ENCODE measurements around the gene PCDHB6. TPM values are rescaled to one million over a fixed set of nuclear protein-coding genes. Genes with fewer than 3 reads are reported as not detected.
"Not testable (repeated sequence)": the region's sequence is repeated elsewhere in the genome, so short reads cannot be mapped to it uniquely, and the experiment has no call there.

PCDHB6 gene
- total RNA-seq, 1 donor from 2014 or later, result 1.1 TPM

DNA sequence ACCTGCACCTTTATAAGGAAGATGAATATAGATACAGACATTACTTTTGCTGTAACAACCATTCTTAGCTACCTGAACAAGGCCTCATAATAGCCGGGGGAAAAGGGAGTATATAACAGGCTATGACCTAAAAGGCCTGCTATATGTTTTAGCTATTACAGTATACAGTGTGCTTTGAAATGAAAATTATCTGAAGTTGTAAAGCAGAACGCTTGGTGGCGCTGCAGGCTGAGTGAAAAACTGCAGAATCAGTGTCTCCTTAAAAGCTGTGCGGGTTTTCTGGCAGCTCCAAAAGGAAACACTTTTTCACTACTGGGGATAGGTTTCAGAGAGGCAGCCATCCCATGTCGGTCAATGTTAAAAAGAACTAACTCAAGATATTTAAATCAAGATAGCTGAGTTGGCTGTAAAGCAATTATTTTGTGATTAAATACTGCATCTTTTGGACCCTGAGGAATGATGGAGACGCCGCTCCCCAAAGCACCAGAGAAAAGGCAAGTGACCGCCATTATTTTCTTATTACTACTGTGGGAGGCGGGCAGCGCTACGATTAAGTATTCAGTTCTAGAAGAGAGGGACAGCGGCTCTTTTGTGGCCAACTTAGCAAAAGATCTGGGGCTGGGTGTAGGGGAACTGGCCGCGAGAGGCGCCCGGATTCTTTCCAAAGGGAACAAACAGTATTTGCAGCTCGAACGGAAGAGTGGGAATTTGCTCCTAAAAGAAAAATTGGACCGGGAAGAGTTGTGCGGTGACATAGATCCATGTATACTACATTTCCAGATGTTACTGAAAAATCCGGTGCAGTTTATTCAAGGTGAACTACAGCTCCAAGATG lies 5.9 kb downstream of the PCDHB6 start:
- Mint-ChIP-seq H3K4me1 (ENCODE audit: unreplicated experiment) (no peaks in the 10 kb centered on the region), H3K9me3 (ENCODE audit: unreplicated experiment) (no peaks in the 10 kb centered on the region), H3K27ac (ENCODE audit: unreplicated experiment) (no peak overlapping the region), H3K4me3 (ENCODE audit: unreplicated experiment) (no peak overlapping the region), H3K36me3 (ENCODE audit: low read depth, unreplicated experiment) (peaks cover 21% of the 10 kb centered on the region), H3K27me3 (ENCODE audit: unreplicated experiment) (no peaks in the 10 kb centered on the region)
- DNase-seq (ENCODE audit: low spot score), result peak; percentile 44
- TF ChIP-seq, protein P1, sequence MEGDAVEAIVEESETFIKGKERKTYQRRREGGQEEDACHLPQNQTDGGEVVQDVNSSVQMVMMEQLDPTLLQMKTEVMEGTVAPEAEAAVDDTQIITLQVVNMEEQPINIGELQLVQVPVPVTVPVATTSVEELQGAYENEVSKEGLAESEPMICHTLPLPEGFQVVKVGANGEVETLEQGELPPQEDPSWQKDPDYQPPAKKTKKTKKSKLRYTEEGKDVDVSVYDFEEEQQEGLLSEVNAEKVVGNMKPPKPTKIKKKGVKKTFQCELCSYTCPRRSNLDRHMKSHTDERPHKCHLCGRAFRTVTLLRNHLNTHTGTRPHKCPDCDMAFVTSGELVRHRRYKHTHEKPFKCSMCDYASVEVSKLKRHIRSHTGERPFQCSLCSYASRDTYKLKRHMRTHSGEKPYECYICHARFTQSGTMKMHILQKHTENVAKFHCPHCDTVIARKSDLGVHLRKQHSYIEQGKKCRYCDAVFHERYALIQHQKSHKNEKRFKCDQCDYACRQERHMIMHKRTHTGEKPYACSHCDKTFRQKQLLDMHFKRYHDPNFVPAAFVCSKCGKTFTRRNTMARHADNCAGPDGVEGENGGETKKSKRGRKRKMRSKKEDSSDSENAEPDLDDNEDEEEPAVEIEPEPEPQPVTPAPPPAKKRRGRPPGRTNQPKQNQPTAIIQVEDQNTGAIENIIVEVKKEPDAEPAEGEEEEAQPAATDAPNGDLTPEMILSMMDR (IDR thresholded peaks at IDR 0.05; ENCODE audit: unreplicated experiment), result peak; percentile 79

DNA sequence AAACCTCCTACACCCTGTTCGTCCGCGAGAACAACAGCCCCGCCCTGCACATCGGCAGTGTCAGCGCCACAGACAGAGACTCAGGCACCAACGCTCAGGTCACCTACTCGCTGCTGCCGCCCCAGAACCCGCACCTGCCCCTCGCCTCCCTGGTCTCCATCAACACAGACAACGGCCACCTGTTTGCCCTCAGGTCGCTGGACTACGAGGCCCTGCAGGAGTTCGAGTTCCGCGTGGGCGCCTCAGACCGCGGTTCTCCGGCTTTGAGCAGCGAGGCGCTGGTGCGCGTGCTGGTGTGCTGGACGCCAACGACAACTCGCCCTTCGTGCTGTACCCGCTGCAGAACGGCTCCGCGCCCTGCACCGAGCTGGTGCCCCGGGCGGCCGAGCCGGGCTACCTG lies 7.5 kb downstream of the PCDHB6 start:
- not testable (repeated sequence) for H3K9me3 Mint-ChIP-seq (ENCODE audit: unreplicated experiment); H3K27me3 Mint-ChIP-seq (ENCODE audit: unreplicated experiment); H3K4me1 Mint-ChIP-seq (ENCODE audit: unreplicated experiment); H3K4me3 Mint-ChIP-seq (ENCODE audit: unreplicated experiment); H3K27ac Mint-ChIP-seq (ENCODE audit: unreplicated experiment); DNase-seq (ENCODE audit: low spot score)
- peaks cover 11% of the 10 kb centered on the region for H3K36me3 Mint-ChIP-seq (ENCODE audit: low read depth, unreplicated experiment)

DNA sequence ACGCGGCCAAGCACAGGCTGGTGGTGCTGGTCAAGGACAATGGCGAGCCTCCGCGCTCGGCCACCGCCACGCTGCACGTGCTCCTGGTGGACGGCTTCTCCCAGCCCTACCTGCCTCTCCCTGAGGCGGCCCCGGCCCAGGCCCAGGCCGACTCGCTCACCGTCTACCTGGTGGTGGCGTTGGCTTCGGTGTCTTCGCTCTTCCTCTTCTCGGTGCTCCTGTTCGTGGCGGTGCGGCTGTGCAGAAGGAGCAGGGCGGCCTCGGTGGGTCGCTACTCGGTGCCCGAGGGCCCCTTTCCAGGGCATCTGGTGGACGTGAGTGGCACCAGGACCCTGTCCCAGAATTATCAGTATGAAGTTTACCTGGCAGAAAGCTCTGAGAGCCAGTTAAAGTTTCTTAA lies 8.0 kb downstream of the PCDHB6 start:
- not testable (repeated sequence) for H3K9me3 Mint-ChIP-seq (ENCODE audit: unreplicated experiment); H3K27me3 Mint-ChIP-seq (ENCODE audit: unreplicated experiment); H3K4me1 Mint-ChIP-seq (ENCODE audit: unreplicated experiment); H3K27ac Mint-ChIP-seq (ENCODE audit: unreplicated experiment); DNase-seq (ENCODE audit: low spot score); H3K4me3 Mint-ChIP-seq (ENCODE audit: unreplicated experiment)
- H3K36me3 Mint-ChIP-seq (ENCODE audit: low read depth, unreplicated experiment), result peaks cover 11% of the 10 kb centered on the region

DNA sequence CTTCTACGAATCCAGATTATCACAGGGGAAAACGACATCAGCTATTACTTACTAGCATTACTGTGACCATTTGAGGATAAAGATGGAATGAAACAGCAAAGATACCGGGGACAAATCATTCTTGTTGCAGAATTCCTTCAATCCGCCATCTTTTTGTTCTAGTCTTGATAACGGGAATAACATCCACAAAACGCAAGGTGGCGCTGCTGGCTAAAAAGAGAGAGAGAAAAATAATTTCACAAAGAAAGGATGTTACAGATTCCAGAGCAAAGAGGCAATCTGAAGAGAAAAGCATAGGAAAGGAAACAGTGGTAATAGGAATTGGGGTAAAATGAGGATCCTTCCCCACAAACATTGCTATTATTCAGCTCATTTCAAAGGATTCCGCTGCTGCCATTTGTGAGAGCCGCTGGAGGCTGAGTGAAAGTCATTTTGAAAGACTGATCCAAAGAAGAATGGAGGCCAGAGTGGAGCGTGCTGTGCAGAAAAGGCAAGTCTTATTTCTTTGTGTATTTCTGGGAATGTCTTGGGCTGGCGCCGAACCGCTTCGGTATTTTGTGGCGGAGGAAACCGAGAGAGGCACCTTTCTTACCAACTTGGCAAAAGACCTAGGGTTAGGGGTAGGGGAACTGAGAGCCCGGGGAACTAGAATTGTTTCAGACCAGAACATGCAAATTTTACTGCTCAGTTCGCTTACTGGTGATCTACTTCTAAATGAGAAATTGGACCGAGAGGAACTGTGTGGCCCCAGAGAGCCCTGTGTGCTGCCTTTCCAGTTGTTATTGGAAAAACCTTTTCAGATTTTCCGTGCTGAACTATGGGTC lies 22.7 kb downstream of the PCDHB6 start, which contains the start of gene PCDHB7:
TSS of gene PCDHB7 (plus strand) at position 264 of the 824 bp plus-strand sequence. CDS start at position 456, 192 bp downstream.
- Mint-ChIP-seq H3K4me3 (ENCODE audit: unreplicated experiment) (peak within 1 kb of the TSS; percentile 14), H3K4me1 (ENCODE audit: unreplicated experiment) (peaks cover 6% of the 10 kb centered on the region), H3K27ac (ENCODE audit: unreplicated experiment) (peak within 1 kb of the TSS; percentile 21), H3K36me3 (ENCODE audit: low read depth, unreplicated experiment) (peaks cover 11% of the 10 kb centered on the region), H3K9me3 (ENCODE audit: unreplicated experiment) (peaks cover 6% of the 10 kb centered on the region), H3K27me3 (ENCODE audit: unreplicated experiment) (peaks cover 5% of the 10 kb centered on the region)
- TF ChIP-seq, protein P1 (IDR thresholded peaks at IDR 0.05; ENCODE audit: unreplicated experiment), result peak; percentile 75
- DNase-seq (ENCODE audit: low spot score), result peak; percentile 51

DNA sequence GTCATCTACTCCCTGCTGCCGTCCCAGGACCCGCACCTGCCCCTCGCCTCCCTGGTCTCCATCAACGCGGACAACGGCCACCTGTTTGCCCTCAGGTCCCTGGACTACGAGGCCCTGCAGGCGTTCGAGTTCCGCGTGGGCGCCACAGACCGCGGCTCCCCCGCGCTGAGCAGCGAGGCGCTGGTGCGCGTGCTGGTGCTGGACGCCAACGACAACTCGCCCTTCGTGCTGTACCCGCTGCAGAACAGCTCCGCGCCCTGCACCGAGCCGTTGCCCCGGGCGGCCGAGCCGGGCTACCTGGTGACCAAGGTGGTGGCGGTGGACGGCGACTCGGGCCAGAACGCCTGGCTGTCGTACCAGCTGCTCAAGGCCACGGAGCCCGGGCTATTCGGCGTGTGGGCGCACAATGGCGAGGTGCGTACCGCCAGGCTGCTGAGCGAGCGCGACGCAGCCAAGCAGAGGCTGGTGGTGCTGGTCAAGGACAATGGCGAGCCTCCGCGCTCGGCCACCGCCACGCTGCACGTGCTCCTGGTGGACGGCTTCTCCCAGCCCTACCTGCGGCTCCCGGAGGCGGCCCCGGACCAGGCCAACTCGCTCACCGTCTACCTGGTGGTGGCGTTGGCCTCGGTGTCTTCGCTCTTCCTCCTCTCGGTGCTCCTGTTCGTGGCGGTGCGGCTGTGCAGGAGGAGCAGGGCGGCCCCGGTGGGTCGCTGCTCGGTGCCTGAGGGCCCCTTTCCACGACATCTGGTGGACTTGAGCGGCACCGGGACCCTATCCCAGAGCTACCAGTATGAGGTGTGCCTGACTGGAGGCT lies 24.6 kb downstream of the PCDHB6 start:
- not testable (repeated sequence) for DNase-seq (ENCODE audit: low spot score)

DNA sequence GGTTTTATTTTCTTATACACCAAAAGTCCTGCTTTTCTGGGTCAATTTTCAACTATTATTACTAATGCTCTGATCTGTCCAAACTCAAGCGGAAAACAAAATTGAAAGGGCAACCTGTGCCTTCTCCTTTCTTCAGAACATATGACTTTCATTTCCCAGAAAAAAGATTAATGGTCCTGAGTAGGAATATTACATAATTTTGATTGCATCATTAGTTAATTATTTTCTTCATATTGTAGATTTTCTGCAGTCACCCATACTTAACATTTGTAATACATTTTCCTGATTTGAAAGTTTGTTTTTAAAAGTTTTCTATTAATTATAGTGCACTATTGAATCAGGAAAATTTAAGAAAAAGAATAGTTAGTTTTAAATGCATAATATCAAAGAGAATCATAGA lies 26.1 kb downstream of the PCDHB6 start:
- Mint-ChIP-seq H3K27ac (ENCODE audit: unreplicated experiment) (no peak overlapping the region), H3K4me1 (ENCODE audit: unreplicated experiment) (peaks cover 6% of the 10 kb centered on the region), H3K9me3 (ENCODE audit: unreplicated experiment) (peaks cover 6% of the 10 kb centered on the region), H3K4me3 (ENCODE audit: unreplicated experiment) (no peak overlapping the region), H3K36me3 (ENCODE audit: low read depth, unreplicated experiment) (peaks cover 17% of the 10 kb centered on the region), H3K27me3 (ENCODE audit: unreplicated experiment) (peaks cover 5% of the 10 kb centered on the region)
- TF ChIP-seq, protein P1 (IDR thresholded peaks at IDR 0.05; ENCODE audit: unreplicated experiment), result no peak
- no peak for DNase-seq (ENCODE audit: low spot score)

More for the DNA sequence above, 24.6 kb downstream of the PCDHB6 start:
- not testable (repeated sequence) for H3K9me3 Mint-ChIP-seq (ENCODE audit: unreplicated experiment); H3K27ac Mint-ChIP-seq (ENCODE audit: unreplicated experiment); H3K27me3 Mint-ChIP-seq (ENCODE audit: unreplicated experiment); H3K4me1 Mint-ChIP-seq (ENCODE audit: unreplicated experiment)
- Mint-ChIP-seq H3K4me3 (ENCODE audit: unreplicated experiment) (peak overlapping the region; percentile 63), H3K36me3 (ENCODE audit: low read depth, unreplicated experiment) (peaks cover 11% of the 10 kb centered on the region)

DNA sequence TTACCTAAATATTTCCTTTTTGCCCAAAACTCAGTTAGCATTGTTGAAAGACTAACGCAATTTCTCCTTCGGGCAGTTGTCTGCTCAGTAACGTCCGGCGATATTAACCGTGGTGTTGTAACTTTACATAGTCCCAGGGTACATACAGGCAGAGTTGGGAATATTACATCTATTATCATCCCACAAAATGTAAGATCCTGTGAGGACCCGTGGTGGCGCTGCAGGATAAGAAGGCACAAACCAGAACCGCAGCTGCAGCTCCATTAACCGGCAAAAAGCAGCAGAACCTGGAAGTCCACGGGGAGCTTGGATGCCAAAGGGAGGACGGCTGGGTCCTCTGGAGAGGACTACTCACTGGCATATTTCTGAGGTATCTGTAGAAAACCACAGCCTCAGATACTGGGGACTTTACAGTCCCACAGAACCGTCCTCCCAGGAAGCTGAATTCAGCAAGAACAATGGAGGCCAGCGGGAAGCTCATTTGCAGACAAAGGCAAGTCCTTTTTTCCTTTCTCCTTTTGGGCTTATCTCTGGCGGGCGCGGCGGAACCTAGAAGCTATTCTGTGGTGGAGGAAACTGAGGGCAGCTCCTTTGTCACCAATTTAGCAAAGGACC lies 27.8 kb downstream of the PCDHB6 start, which contains the start of gene PCDHB8:
TSS of gene PCDHB8 (plus strand) at position 214 of the 615 bp plus-strand sequence. CDS start at position 459, 245 bp downstream.
- not testable (repeated sequence) for H3K4me1 Mint-ChIP-seq (ENCODE audit: unreplicated experiment); H3K27ac Mint-ChIP-seq (ENCODE audit: unreplicated experiment)

DNA sequence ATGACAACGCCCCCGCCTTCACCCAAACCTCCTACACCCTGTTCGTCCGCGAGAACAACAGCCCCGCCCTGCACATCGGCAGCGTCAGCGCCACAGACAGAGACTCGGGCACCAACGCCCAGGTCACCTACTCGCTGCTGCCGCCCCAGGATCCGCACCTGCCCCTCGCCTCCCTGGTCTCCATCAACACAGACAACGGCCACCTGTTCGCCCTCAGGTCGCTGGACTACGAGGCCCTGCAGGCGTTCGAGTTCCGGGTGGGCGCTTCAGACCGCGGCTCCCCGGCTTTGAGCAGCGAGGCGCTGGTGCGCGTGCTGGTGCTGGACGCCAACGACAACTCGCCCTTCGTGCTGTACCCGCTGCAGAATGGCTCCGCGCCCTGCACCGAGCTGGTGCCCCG lies 29.5 kb downstream of the PCDHB6 start:
- H3K4me1 Mint-ChIP-seq (ENCODE audit: unreplicated experiment); H3K27ac Mint-ChIP-seq (ENCODE audit: unreplicated experiment); H3K4me3 Mint-ChIP-seq (ENCODE audit: unreplicated experiment); H3K27me3 Mint-ChIP-seq (ENCODE audit: unreplicated experiment); DNase-seq (ENCODE audit: low spot score): not testable (repeated sequence)
- peaks cover 29% of the 10 kb centered on the region for H3K36me3 Mint-ChIP-seq (ENCODE audit: low read depth, unreplicated experiment)
- peaks cover 13% of the 10 kb centered on the region for H3K9me3 Mint-ChIP-seq (ENCODE audit: unreplicated experiment)

More for the DNA sequence above, 27.8 kb downstream of the PCDHB6 start, which contains the start of gene PCDHB8:
- H3K36me3 Mint-ChIP-seq (ENCODE audit: low read depth, unreplicated experiment), result peaks cover 24% of the 10 kb centered on the region
- not testable (repeated sequence) for DNase-seq (ENCODE audit: low spot score); H3K27me3 Mint-ChIP-seq (ENCODE audit: unreplicated experiment); H3K4me3 Mint-ChIP-seq (ENCODE audit: unreplicated experiment)
- peaks cover 13% of the 10 kb centered on the region for H3K9me3 Mint-ChIP-seq (ENCODE audit: unreplicated experiment)

Data from endothelial cell (in vitro differentiated cells).